Gastroesophageal sphincter (tissue), 4 donors: ENCODE results near the gene PLCL1. TPM values are rescaled to one million over a fixed set of nuclear protein-coding genes. Genes with fewer than 3 reads are reported as not detected.

Source experiments
- ATAC-seq: fragments of 150-250 bp; one replicate; pipeline ENCODE4 v1.9.1; 2016; ENCODE audit warnings: mild to moderate bottlenecking, moderate library complexity
- H3K27ac ChIP-seq, 4 donors: fragments of 200-600 bp; sonication (generic) in 3 of 4; 1 replicate in 3 of 4; 2 replicates in 1 of 4; pipeline ENCODE4 v1.5.1; 2016 to 2019
- H3K27me3 ChIP-seq: fragments of 200-600 bp; sonication (generic); one replicate; pipeline ENCODE4 v1.5.1; 2019
- H3K36me3 ChIP-seq, 2 donors: fragments of 200-600 bp; sonication (generic); one replicate each; pipeline ENCODE4 v1.5.1; 2019; ENCODE audit warnings: control low read depth in 1 of 2
- H3K4me1 ChIP-seq, 3 donors: fragments of 200-600 bp; sonication (generic); 1 replicate in 2 of 3; 2 replicates in 1 of 3; pipeline ENCODE4 v1.5.1; 2016 to 2019; ENCODE audit warnings: control low read depth in 2 of 3
- H3K4me3 ChIP-seq, 2 donors: fragments of 200-600 bp; sonication (generic); one replicate each; pipeline ENCODE4 v1.5.1; 2019; ENCODE audit warnings: mild to moderate bottlenecking in 1 of 2, moderate library complexity in 1 of 2
- H3K9me3 ChIP-seq, 3 donors: fragments of 200-600 bp; sonication (generic); one replicate each; pipeline ENCODE4 v1.5.1; 2017 to 2019; ENCODE audit warnings: control low read depth in 2 of 3
- CTCF ChIP-seq, 4 experiments: fragments of 200-600 bp in 2 of 4; fragments of 450-650 bp in 2 of 4; sonication (generic) in 1 of 4; IDR thresholded peaks; one replicate each; pipeline ENCODE4 v1.5.1; 2017 to 2019; ENCODE audit warnings: antibody characterized with exemption in 4 of 4, mild to moderate bottlenecking in 2 of 4, moderate library complexity in 2 of 4
- EP300 ChIP-seq: sonication (generic); formaldehyde crosslinking; IDR thresholded peaks from one replicate; pipeline ENCODE4 v1.6.1; 2017; ENCODE audit warnings: antibody characterized with exemption, mild to moderate bottlenecking
- POLR2A ChIP-seq, 2 donors: fragments of 450-650 bp; IDR thresholded peaks; one replicate each; pipeline ENCODE4 v1.6.1; 2017; ENCODE audit warnings: antibody characterized with exemption in 2 of 2, mild to moderate bottlenecking in 2 of 2, moderate library complexity in 1 of 2
- POLR2AphosphoS5 ChIP-seq: sonication (generic); formaldehyde crosslinking; IDR thresholded peaks from one replicate; pipeline ENCODE4 v1.6.1; 2017; ENCODE audit warnings: antibody characterized with exemption
- WGBS, 2 donors: methylation state at CpG; one replicate each; pipeline ENCODE4 v1.1.5; 2018; ENCODE audit warnings: low coverage in 1 of 2; 5-methylcytosine and 5-hydroxymethylcytosine counted together
- total RNA-seq, 4 donors: library from RNA; depleted of rRNA; stranded (reverse); fragments of >200 nt; gene quantifications; one replicate each; pipeline ENCODE4 v1.1.0, GENCODE V29; 2016

The PLCL1 gene
- total RNA-seq, 4 donors from 2014 or later, result 23.4 to 89.2 (median 47.4) TPM

DNA sequence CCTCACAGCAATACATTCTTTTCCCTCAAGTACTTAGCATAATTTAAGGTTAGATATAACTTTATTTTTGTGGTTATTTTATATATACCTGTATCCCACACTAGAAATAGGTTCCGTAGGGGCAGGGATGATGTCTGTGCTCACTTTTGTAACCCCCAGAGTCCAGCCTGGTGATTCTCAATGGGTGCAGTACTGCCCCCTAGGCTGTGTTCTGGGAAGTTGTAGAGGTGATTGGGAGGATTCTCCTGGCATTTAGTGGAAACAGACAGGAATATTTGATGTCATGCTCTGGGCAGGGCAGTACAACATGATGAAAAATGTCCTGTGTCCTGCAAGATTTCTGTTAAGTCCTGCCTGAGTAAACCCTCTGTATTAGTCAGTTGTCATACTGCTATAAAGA, 333.3 kb downstream of the PLCL1 start:
- Histone ChIP-seq H3K36me3 (no peaks in the 10 kb centered on the region), H3K27ac (no peak overlapping the region), H3K27me3 (no peaks in the 10 kb centered on the region), H3K4me1 (peaks cover 0 to 17% (median 0%) of the 10 kb centered on the region in 3 donors), H3K9me3 (no peaks in the 10 kb centered on the region), H3K4me3 (no peak overlapping the region)
- ATAC-seq, result no peak
- TF ChIP-seq CTCF (IDR thresholded peaks at IDR 0.05), result no peak
- TF ChIP-seq POLR2A (IDR thresholded peaks at IDR 0.05), result no peak
- TF ChIP-seq POLR2AphosphoS5, result no peak
- TF ChIP-seq EP300, result no peak
- 100% methylated on average over 1 of the region's 1 CpG; no CpG with 5 or more reads in 1 of the 2 donors for WGBS, 2 donors

DNA sequence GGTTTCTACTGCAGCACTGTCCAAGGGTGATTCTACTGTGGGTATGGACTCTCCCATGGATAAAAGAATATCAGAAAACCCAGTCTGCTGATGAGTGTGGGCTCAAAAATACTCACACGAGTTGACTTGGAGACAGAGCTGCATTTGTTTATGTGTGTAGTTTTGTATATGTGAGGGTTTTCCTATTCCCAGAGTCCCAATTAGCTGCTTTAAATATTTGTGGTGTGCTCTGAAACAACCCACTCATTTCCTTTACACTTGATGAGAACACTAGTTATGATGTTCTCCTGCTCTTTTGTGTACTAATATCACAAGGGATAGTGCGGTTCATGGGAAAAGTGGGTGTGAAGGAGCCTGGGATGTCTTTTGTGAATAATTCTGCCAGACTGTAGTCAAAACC, 337.3 kb downstream of the PLCL1 start:
- Histone ChIP-seq H3K4me1 (no peaks in the 10 kb centered on the region), H3K36me3 (peaks cover 0 to 4% of the 10 kb centered on the region in 2 donors), H3K27me3 (no peaks in the 10 kb centered on the region), H3K27ac (no peak overlapping the region), H3K4me3 (no peak overlapping the region), H3K9me3 (no peaks in the 10 kb centered on the region)
- WGBS, 2 donors, result 63 to 78% methylated on average over 2 of the region's 2 CpGs
- TF ChIP-seq EP300, result no peak
- no peak for TF ChIP-seq POLR2AphosphoS5
- TF ChIP-seq POLR2A (IDR thresholded peaks at IDR 0.05), result no peak
- no peak for TF ChIP-seq CTCF (IDR thresholded peaks at IDR 0.05)
- no peak for ATAC-seq

DNA sequence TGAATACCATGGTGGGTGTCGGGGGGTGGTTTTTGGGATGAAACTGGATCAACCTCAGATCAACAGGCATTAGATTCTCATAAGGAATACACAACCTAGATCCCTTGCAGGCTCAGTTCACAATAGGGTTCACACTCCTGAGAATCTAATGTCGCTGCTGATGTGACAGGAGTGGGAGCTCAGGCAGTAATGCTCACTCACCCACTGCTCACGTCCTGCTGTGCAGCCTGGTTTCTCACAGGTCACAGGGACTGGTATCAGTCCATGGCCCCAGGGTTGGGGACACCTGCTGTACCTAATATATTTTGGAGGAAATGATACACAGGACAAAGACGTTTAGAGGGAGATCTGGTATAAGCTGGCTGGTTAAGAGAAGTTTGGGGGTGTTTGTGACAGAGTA, 338.8 kb downstream of the PLCL1 start:
- TF ChIP-seq EP300, result no peak
- TF ChIP-seq CTCF (IDR thresholded peaks at IDR 0.05), result no peak
- TF ChIP-seq POLR2A (IDR thresholded peaks at IDR 0.05), result no peak
- no peak for TF ChIP-seq POLR2AphosphoS5
- H3K27me3 ChIP-seq, result no peaks in the 10 kb centered on the region
- ATAC-seq, result no peak
- peaks cover 0 to 7% of the 10 kb centered on the region in 2 donors for H3K36me3 ChIP-seq
- H3K4me1 ChIP-seq, result no peaks in the 10 kb centered on the region
- no peak overlapping the region for H3K27ac ChIP-seq
- no peaks in the 10 kb centered on the region for H3K9me3 ChIP-seq
- WGBS, 2 donors, result 66 to 80% methylated on average over 2 to 3 of the region's 4 CpGs
- no peak overlapping the region for H3K4me3 ChIP-seq

DNA sequence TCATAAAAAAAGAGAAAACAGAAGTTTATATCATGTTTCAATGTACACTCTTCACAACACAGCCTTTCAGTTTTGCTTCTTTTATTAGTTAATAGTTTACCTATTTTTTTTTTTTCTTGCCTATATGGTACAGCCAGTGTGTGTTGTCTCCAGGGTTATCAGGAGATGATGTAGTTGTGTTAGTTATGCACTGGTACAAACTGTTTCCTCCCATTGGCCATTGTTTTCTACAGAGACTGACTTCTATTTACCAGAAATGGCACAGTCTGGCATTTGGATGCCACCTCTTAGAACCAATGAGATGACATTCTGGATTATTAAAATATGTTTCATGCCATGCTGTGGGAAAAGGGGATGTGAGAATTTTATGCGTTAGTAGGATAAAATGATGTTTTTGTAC, 339.4 kb downstream of the PLCL1 start:
- no peak for ATAC-seq
- 71 to 91% methylated on average over 1 of the region's 1 CpG for WGBS, 2 donors
- Histone ChIP-seq H3K36me3 (peaks cover 0 to 13% of the 10 kb centered on the region in 2 donors), H3K4me3 (no peak overlapping the region), H3K9me3 (no peaks in the 10 kb centered on the region), H3K27ac (no peak overlapping the region), H3K4me1 (no peaks in the 10 kb centered on the region), H3K27me3 (no peaks in the 10 kb centered on the region)
- TF ChIP-seq EP300 (no peak), CTCF (IDR thresholded peaks at IDR 0.05) (no peak), POLR2A (IDR thresholded peaks at IDR 0.05) (no peak), POLR2AphosphoS5 (no peak)

DNA sequence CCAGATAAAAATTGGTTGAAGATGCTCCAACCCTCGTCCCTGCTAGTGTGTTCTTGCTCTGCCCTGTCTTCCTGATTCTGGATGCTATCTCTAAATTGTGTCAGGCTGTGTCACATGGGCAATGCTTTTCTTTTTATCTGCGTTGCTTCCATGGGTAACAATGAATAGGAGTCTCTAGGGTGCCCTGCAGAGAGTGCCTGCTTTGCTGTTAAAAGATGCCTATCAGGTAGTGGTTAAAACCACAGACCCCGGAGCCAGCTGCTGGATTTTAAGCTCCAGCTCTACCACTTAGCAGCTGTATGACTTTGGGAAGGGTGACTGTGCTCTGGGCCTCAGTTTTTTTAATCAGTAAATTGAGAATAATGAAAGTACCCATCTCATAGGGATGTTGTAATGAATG, 340.3 kb downstream of the PLCL1 start:
- no peak overlapping the region for H3K4me3 ChIP-seq
- no peaks in the 10 kb centered on the region for H3K4me1 ChIP-seq
- H3K27me3 ChIP-seq, result no peaks in the 10 kb centered on the region
- no peak for ATAC-seq
- WGBS, 2 donors, result 61 to 67% methylated on average over 2 to 3 of the region's 3 CpGs
- no peaks in the 10 kb centered on the region for H3K9me3 ChIP-seq
- TF ChIP-seq EP300 (no peak), POLR2AphosphoS5 (no peak), POLR2A (IDR thresholded peaks at IDR 0.05) (no peak), CTCF (IDR thresholded peaks at IDR 0.05) (no peak)
- H3K27ac ChIP-seq, result no peak overlapping the region
- peaks cover 0 to 18% of the 10 kb centered on the region in 2 donors for H3K36me3 ChIP-seq
